Astrocyte (in vitro differentiated cells and primary cell): ENCODE measurements around the gene HSPA12B. TPM values are rescaled to one million over a fixed set of nuclear protein-coding genes. Genes with fewer than 3 reads are reported as not detected.
A peak's percentile ranks its signal among the peaks of the same experiment; 100 is the strongest.

Experiments used
- DNase-seq: peaks from one replicate; pipeline ENCODE4 v3.0.0-alpha.2; 2010; ENCODE audit warnings: low read depth
- FAIRE-seq: peaks from 2 replicates; lab custom pipeline; 2011; peaks lifted over from hg19 to GRCh38; lab: Jason Lieb, UNC
- H2AFZ ChIP-seq: 2 replicates; pipeline ENCODE4 v1.6.0; 2012; ENCODE audit warnings: low read depth, low read length, inconsistent platforms
- H3K27ac ChIP-seq: 2 replicates; pipeline ENCODE4 v1.5.1; 2011; ENCODE audit warnings: low read depth, low read length, inconsistent platforms
- H3K27me3 ChIP-seq: 2 replicates; pipeline ENCODE4 v1.6.0; 2011; ENCODE audit warnings: low read length, inconsistent platforms; ENCODE audit not compliant: insufficient read depth
- H3K36me3 ChIP-seq: 2 replicates; pipeline ENCODE4 v1.5.1; 2011; ENCODE audit warnings: low read length, inconsistent platforms; ENCODE audit not compliant: insufficient read depth
- H3K4me1 ChIP-seq: 2 replicates; pipeline ENCODE4 v1.5.1; 2011; ENCODE audit warnings: low read length, inconsistent platforms; ENCODE audit not compliant: insufficient read depth
- H3K4me2 ChIP-seq: 2 replicates; pipeline ENCODE4 v1.6.0; 2012; ENCODE audit warnings: low read length, inconsistent platforms
- H3K4me3 ChIP-seq: 2 replicates; pipeline ENCODE4 v1.5.1; 2011; ENCODE audit warnings: low read depth, mild to moderate bottlenecking, low read length, inconsistent platforms; ENCODE audit not compliant: insufficient read depth
- H3K79me2 ChIP-seq: 2 replicates; pipeline ENCODE4 v1.6.0; 2012; ENCODE audit warnings: mild to moderate bottlenecking, low read length, inconsistent platforms; ENCODE audit not compliant: insufficient read depth
- H3K9ac ChIP-seq: 2 replicates; pipeline ENCODE4 v1.6.0; 2012; ENCODE audit warnings: mild to moderate bottlenecking, low read length, inconsistent platforms
- H3K9me3 ChIP-seq: 2 replicates; pipeline ENCODE4 v1.5.1; 2012; ENCODE audit warnings: low read depth, mild to moderate bottlenecking, low read length, inconsistent platforms; ENCODE audit not compliant: insufficient read depth
- H4K20me1 ChIP-seq: 2 replicates; pipeline ENCODE4 v1.6.0; 2012; ENCODE audit warnings: low read length, inconsistent platforms; ENCODE audit not compliant: insufficient read depth
- H3K27ac Mint-ChIP-seq: one replicate; pipeline ENCODE4 v1.8.0; 2021; ENCODE audit warnings: mild to moderate bottlenecking, mixed read lengths; ENCODE audit not compliant: unreplicated experiment
- H3K27me3 Mint-ChIP-seq: one replicate; pipeline ENCODE4 v1.8.0; 2021; ENCODE audit warnings: low read depth, mixed read lengths; ENCODE audit not compliant: unreplicated experiment
- H3K36me3 Mint-ChIP-seq: one replicate; pipeline ENCODE4 v1.8.0; 2021; ENCODE audit warnings: low read depth, mixed read lengths; ENCODE audit not compliant: unreplicated experiment
- H3K4me1 Mint-ChIP-seq: one replicate; pipeline ENCODE4 v1.8.0; 2021; ENCODE audit warnings: low read depth, mixed read lengths; ENCODE audit not compliant: unreplicated experiment
- H3K4me3 Mint-ChIP-seq: one replicate; pipeline ENCODE4 v1.8.0; 2021; ENCODE audit warnings: mild to moderate bottlenecking, moderate library complexity, mixed read lengths; ENCODE audit not compliant: unreplicated experiment
- H3K9me3 Mint-ChIP-seq: one replicate; pipeline ENCODE4 v1.8.0; 2021; ENCODE audit warnings: mild to moderate bottlenecking, mixed read lengths; ENCODE audit not compliant: unreplicated experiment
- EZH2 ChIP-seq: IDR thresholded peaks from 2 replicates; pipeline ENCODE4 v1.6.1; 2012; ENCODE audit warnings: mild to moderate bottlenecking, low read length, inconsistent platforms; ENCODE audit not compliant: insufficient read depth
- total RNA-seq: library from RNA; stranded (reverse); gene quantifications from 2 replicates; pipeline ENCODE4 v1.2.1, GENCODE V29; 2021
- TF ChIP-seq, protein P1 (sequence below): IDR thresholded peaks from 2 replicates; pipeline ENCODE4 v1.5.1; 2011; ENCODE audit warnings: low read depth, mild to moderate bottlenecking, inconsistent platforms, low read length, moderate library complexity; ENCODE audit not compliant: insufficient read depth

Gene HSPA12B
- total RNA-seq, 1 donor from 2014 or later = not detected

DNA sequence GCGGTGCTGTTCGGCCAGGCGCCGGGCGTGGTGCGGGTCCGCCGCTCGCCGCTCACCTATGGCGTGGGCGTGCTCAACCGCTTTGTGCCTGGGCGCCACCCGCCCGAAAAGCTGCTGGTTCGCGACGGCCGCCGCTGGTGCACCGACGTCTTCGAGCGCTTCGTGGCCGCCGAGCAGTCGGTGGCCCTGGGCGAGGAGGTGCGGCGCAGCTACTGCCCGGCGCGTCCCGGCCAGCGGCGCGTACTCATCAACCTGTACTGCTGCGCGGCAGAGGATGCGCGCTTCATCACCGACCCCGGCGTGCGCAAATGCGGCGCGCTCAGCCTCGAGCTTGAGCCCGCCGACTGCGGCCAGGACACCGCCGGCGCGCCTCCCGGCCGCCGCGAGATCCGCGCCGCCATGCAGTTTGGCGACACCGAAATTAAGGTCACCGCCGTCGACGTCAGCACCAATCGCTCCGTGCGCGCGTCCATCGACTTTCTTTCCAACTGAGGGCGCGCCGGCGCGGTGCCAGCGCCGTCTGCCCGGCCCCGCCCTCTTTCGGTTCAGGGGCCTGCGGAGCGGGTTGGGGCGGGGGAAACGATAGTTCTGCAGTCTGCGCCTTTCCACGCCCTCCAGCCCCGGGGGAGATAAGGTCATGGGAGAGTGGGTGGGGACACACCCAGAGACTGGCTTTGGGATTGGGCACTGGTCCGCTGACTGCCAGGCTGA is 19.3 kb downstream of the HSPA12B start:
- Mint-ChIP-seq H3K27me3 (peaks cover 42% of the 10 kb centered on the region), H3K36me3 (peaks cover 7% of the 10 kb centered on the region), H3K4me1 (no peaks in the 10 kb centered on the region), H3K9me3 (peaks cover 5% of the 10 kb centered on the region), H3K27ac (no peak overlapping the region), H3K4me3 (no peak overlapping the region)
- Histone ChIP-seq H3K9me3 (no peaks in the 10 kb centered on the region), H3K27me3 (peaks cover 13% of the 10 kb centered on the region), H3K4me3 (no peak overlapping the region), H3K4me1 (peaks cover 5% of the 10 kb centered on the region), H2AFZ (peak overlapping the region; percentile 52), H3K79me2 (no peaks in the 10 kb centered on the region), H4K20me1 (peaks cover 20% of the 10 kb centered on the region), H3K27ac (no peak overlapping the region), H3K9ac (no peak overlapping the region), H3K36me3 (no peaks in the 10 kb centered on the region), H3K4me2 (peak overlapping the region; percentile 83)
- FAIRE-seq (no peak), DNase-seq (peak; percentile 18)
- TF ChIP-seq EZH2 = no peak
- TF ChIP-seq, protein P1, sequence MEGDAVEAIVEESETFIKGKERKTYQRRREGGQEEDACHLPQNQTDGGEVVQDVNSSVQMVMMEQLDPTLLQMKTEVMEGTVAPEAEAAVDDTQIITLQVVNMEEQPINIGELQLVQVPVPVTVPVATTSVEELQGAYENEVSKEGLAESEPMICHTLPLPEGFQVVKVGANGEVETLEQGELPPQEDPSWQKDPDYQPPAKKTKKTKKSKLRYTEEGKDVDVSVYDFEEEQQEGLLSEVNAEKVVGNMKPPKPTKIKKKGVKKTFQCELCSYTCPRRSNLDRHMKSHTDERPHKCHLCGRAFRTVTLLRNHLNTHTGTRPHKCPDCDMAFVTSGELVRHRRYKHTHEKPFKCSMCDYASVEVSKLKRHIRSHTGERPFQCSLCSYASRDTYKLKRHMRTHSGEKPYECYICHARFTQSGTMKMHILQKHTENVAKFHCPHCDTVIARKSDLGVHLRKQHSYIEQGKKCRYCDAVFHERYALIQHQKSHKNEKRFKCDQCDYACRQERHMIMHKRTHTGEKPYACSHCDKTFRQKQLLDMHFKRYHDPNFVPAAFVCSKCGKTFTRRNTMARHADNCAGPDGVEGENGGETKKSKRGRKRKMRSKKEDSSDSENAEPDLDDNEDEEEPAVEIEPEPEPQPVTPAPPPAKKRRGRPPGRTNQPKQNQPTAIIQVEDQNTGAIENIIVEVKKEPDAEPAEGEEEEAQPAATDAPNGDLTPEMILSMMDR = no peak

DNA sequence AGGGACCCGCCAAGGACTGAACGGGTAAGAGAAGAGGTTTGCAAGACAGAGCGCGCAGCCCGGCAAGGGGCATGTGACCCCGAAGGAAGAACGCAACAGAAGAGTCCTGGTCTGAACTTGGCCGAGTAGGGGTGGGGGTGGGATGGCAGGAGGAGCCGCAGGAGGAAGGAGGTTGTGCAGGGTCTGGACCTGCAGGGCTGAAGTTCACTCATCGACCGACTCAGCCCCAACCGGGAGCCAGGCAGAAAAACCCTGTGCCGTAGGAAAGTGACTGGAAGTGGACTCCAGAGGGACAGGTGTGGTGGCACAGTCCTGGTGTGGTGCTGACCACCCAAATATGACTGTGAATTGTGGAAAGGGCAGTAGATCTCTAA is 19.9 kb downstream of the HSPA12B start:
- Mint-ChIP-seq H3K9me3 (peaks cover 4% of the 10 kb centered on the region), H3K4me1 (no peaks in the 10 kb centered on the region), H3K4me3 (peak overlapping the region; percentile 41), H3K36me3 (peaks cover 9% of the 10 kb centered on the region), H3K27me3 (peaks cover 38% of the 10 kb centered on the region), H3K27ac (no peak overlapping the region)
- Histone ChIP-seq H3K4me2 (peak overlapping the region; percentile 83), H3K4me3 (no peak overlapping the region), H3K36me3 (no peaks in the 10 kb centered on the region), H3K9me3 (no peaks in the 10 kb centered on the region), H3K27me3 (peaks cover 13% of the 10 kb centered on the region), H4K20me1 (peaks cover 20% of the 10 kb centered on the region), H3K4me1 (peaks cover 5% of the 10 kb centered on the region), H3K79me2 (no peaks in the 10 kb centered on the region), H3K9ac (no peak overlapping the region), H2AFZ (no peak overlapping the region), H3K27ac (no peak overlapping the region)
- DNase-seq = no peak
- no peak for FAIRE-seq
- TF ChIP-seq EZH2 = no peak
- TF ChIP-seq, protein P1 = no peak

DNA sequence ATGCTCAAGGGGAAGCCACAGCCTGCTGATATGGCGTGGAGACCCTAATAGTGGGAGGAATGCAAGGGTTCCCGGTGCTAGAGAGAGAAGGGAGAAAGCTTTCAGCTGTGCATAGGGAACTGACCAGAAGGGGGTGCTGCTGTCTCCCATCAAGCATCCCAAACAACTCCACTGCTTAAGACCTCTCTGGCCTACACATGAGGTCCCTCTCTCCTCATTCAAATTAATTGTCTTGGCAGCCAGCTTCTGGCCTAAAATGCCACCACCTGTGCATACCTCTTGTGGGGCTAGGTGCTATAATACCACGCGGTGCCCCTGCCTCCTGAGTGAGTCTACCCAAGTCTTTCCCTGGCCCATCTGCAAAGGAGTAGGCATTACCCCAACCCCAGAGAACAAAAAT is 20.6 kb downstream of the HSPA12B start:
- Histone ChIP-seq H3K27me3 (peaks cover 13% of the 10 kb centered on the region), H3K27ac (no peak overlapping the region), H3K4me2 (no peak overlapping the region), H3K36me3 (no peaks in the 10 kb centered on the region), H2AFZ (no peak overlapping the region), H3K9me3 (no peaks in the 10 kb centered on the region), H3K9ac (no peak overlapping the region), H3K4me1 (peaks cover 5% of the 10 kb centered on the region), H3K4me3 (no peak overlapping the region), H4K20me1 (peaks cover 20% of the 10 kb centered on the region), H3K79me2 (no peaks in the 10 kb centered on the region)
- H3K27me3 Mint-ChIP-seq = peaks cover 31% of the 10 kb centered on the region
- peaks cover 11% of the 10 kb centered on the region for H3K36me3 Mint-ChIP-seq
- H3K4me3 Mint-ChIP-seq = no peak overlapping the region
- H3K4me1 Mint-ChIP-seq = no peaks in the 10 kb centered on the region
- no peak for TF ChIP-seq EZH2
- TF ChIP-seq, protein P1 = peak; percentile 62
- FAIRE-seq (peak; percentile 41), DNase-seq (peak; percentile 32)
- peaks cover 4% of the 10 kb centered on the region for H3K9me3 Mint-ChIP-seq
- H3K27ac Mint-ChIP-seq = no peak overlapping the region
